Type B pancreatic cell (in vitro differentiated cells): ENCODE measurements around the gene TYMP. TPM values are rescaled to one million over a fixed set of nuclear protein-coding genes. Genes with fewer than 3 reads are reported as not detected.

Source experiments
- DNase-seq: peaks from one replicate; pipeline ENCODE4 v3.0.0; 2021; ENCODE audit warnings: mixed read lengths; ENCODE audit not compliant: unreplicated experiment; ENCODE audit errors: extremely low spot score
- H3K27ac Mint-ChIP-seq: 2 replicates; pipeline ENCODE4 v1.8.0; 2021; ENCODE audit warnings: mild to moderate bottlenecking, mixed read lengths
- H3K27me3 Mint-ChIP-seq: 2 replicates; pipeline ENCODE4 v1.8.0; 2021; ENCODE audit warnings: mixed read lengths
- H3K36me3 Mint-ChIP-seq: 2 replicates; pipeline ENCODE4 v1.8.0; 2021; ENCODE audit warnings: mixed read lengths
- H3K4me1 Mint-ChIP-seq: one replicate; pipeline ENCODE4 v1.8.0; 2021; ENCODE audit warnings: mixed read lengths; ENCODE audit not compliant: unreplicated experiment
- H3K4me3 Mint-ChIP-seq: 2 replicates; pipeline ENCODE4 v1.8.0; 2021; ENCODE audit warnings: mild to moderate bottlenecking, mixed read lengths
- H3K9me3 Mint-ChIP-seq: 2 replicates; pipeline ENCODE4 v1.8.0; 2021; ENCODE audit warnings: mixed read lengths
- CTCF ChIP-seq: fragments of 200-600 bp; sonication (generic); conservative IDR thresholded peaks from 2 replicates; pipeline ENCODE4 v1.5.0; 2021; ENCODE audit warnings: antibody characterized with exemption, mild to moderate bottlenecking
- total RNA-seq: library from RNA; stranded (reverse); gene quantifications from 2 replicates; pipeline ENCODE4 v1.2.1, GENCODE V29; 2021; ENCODE audit warnings: low replicate concordance

TYMP gene
- total RNA-seq, 1 donor from 2014 or later, result 5.8 TPM

GRCh38 chr22:50483977-50484853 lies 45.6 kb downstream of the TYMP start:
- no peak for DNase-seq
- H3K27me3 Mint-ChIP-seq, result peaks cover 25% of the 10 kb centered on the region
- no peak overlapping the region for H3K27ac Mint-ChIP-seq
- H3K9me3 Mint-ChIP-seq, result no peaks in the 10 kb centered on the region
- H3K4me1 Mint-ChIP-seq, result peaks cover 5% of the 10 kb centered on the region
- no peak for TF ChIP-seq CTCF
- H3K36me3 Mint-ChIP-seq, result no peaks in the 10 kb centered on the region
- no peak overlapping the region for H3K4me3 Mint-ChIP-seq

GRCh38 chr22:50483556-50483955 lies 46.3 kb downstream of the TYMP start:
- H3K27ac Mint-ChIP-seq, result no peak overlapping the region
- H3K4me1 Mint-ChIP-seq, result peaks cover 5% of the 10 kb centered on the region
- H3K9me3 Mint-ChIP-seq, result no peaks in the 10 kb centered on the region

GRCh38 chr22:50483106-50483505 lies 46.7 kb downstream of the TYMP start:
- Mint-ChIP-seq H3K4me3 (no peak overlapping the region), H3K27me3 (peaks cover 35% of the 10 kb centered on the region), H3K9me3 (no peaks in the 10 kb centered on the region), H3K4me1 (peaks cover 5% of the 10 kb centered on the region), H3K27ac (no peak overlapping the region), H3K36me3 (no peaks in the 10 kb centered on the region)
- no peak for TF ChIP-seq CTCF
- DNase-seq, result no peak

More at GRCh38 chr22:50483556-50483955, 46.3 kb downstream of the TYMP start:
- Mint-ChIP-seq H3K4me3 (no peak overlapping the region), H3K36me3 (no peaks in the 10 kb centered on the region), H3K27me3 (peaks cover 31% of the 10 kb centered on the region)
- TF ChIP-seq CTCF, result no peak
- no peak for DNase-seq

GRCh38 chr22:50482107-50483074 lies 47.4 kb downstream of the TYMP start:
- H3K27me3 Mint-ChIP-seq, result peaks cover 37% of the 10 kb centered on the region

More at GRCh38 chr22:50482107-50483074, 47.4 kb downstream of the TYMP start:
- no peak for DNase-seq
- H3K4me3 Mint-ChIP-seq, result peak overlapping the region; percentile 79
- peaks cover 6% of the 10 kb centered on the region for H3K4me1 Mint-ChIP-seq
- TF ChIP-seq CTCF, result no peak
- H3K27ac Mint-ChIP-seq, result no peak overlapping the region
- H3K9me3 Mint-ChIP-seq, result no peaks in the 10 kb centered on the region
- H3K36me3 Mint-ChIP-seq, result no peaks in the 10 kb centered on the region
